G401.6 (cell line): Measurements from ENCODE around the gene XRRA1.

Source experiments
- FAIRE-seq: peaks from 2 replicates; lab custom pipeline; 2012; peaks lifted over from hg19 to GRCh38; lab: Jason Lieb, UNC

Gene XRRA1

DNA sequence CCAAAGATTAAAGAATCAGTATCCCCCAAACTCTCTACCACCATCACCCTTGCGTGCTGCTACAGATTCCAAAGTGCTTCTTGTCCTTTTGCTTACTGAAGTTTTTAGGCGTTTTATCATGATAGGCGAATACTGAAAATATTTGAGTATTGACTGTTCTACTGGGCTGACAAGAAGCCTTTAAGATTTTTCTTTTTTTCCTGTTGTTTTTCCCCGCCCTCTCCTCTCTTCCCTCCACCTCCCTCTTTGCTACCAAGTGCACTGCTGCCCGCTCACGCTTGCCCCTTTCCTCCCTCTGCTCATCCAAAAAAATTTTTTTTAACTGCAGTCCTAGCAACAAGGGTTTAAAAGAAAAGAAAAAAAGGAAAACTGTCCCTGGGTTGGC, 854 bp upstream of the XRRA1 start:
- FAIRE-seq, result no peak

DNA sequence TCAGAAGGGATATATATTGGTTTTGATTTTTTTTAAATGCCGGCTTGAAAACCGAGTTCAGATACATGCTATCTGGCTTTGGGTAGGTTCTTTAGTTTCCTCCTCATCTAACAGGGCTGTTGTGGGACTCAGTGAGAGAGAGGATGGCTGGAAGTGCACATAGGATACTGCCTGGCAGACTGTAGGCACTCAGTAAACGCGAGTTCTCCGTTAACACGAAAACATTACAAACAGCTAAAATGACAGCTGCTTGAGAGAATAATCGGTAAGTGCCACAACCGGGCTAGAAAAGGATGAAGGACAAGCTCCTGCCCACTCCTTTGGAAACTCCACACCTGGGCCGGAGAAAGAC, 369 bp downstream of the XRRA1 start:
- no peak for FAIRE-seq

DNA sequence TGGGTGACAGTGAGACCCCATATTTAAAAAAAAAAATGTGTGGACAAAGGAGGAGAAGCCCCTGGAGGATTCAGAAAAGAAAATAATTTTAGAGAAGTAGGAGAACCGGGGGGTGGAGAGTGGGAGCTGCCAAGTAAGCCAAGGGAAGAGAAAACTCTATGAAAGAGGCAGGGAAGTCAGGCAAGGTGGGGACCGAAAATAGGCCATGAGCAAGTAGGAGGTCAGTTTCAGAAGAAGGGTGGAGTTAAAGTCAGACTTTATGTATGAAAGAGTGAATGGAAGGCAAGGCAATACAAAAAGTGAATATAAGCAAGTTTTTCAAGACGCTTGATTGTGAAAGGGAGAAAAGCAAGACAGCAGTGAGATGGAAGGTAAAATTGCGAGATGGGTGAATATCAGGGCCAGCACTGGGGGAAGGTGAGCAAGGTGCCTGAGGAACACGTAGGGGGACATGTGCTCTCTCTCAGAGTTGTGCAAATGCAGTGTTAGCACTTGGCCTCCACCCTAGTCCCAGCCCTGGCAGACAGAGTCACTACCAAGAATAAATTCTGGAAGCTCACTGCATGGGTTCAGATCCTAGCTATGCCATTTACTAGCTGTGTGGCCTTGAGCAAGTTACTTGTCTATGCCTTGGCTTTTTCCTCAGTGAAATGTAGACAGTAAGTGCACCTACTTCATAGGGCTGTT, 6.7 kb downstream of the XRRA1 start:
- no peak for FAIRE-seq

DNA sequence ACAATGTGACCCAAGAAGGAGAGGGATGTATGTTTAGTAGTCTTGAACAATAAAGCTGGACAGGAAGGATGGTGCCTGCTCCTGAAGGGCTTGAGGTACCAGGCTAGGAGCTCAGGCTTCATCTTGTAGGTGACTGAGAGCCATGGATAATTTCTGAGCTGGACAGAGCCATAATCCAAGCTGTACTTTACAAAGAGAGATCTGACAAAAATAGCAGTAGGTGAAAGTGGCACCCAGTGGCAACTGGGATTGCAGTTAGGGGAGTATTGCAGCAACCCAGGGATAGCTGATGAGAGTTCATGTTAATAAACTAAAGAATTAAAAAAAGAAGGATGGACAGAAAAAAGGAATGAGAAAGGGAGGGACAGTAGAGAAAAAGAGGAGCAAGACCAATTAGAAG, 7.4 kb downstream of the XRRA1 start:
- FAIRE-seq, result no peak

DNA sequence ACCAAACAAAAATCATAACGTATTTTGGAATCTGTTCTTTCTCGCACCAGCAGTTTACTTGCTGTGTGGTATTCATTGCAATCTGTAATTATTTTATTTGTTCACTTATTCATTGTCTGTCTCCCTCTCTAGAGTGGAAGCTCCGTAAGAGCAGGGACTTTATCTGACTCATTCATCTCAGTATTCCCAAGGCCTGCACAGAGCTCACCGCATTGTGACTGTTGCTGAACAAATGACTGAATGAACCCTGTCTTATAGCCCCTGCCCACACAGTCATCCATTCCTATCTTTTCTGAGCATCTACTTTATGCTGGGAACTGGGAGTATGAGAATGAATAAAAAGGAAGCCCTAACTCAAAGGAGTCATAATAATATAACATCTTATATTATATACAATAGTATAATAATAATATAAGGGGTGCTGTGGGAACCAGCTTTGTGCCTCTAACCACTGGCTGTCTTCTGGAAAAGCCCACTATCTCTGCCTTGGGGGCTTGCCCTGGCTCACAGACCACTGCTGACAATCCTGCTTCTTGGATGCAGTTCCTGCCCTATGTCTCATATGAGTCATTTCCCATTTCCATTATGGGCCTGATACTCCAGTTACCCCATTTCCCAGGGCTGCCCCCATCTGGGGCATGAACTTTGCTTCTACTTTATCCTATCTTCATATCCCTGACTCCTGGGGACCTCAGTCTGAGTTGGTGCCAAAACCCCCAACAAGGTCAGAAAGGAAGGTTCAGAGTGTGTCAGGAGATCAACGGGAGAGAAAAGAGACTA, 11.0 kb downstream of the XRRA1 start:
- no peak for FAIRE-seq

- no peak for FAIRE-seq
These were observed 11.9 kb downstream of the XRRA1 start for GRCh38 chr11:74936976-74937375.

DNA sequence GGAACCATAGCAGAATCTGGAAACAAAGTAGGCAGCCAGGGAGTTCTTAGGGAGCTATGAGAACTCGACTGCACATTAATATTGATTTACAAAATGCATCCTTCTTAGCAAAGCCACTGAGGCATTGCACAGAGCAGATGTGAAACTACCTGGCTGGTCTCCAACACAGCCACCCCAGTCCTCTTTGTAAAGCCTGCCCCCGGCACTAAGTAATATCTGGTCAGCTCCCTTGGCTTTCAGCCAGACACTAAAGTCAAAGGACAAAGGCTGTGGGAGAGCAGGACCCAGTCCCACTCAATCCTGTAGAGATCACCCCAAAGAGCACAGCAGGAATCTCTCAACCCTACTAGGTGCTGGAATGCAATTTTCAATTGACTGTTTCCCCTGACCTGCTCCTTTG, 12.8 kb downstream of the XRRA1 start:
- no peak for FAIRE-seq

GRCh38 chr11:74935285-74935684, 13.6 kb downstream of the XRRA1 start:
- FAIRE-seq, result no peak

DNA sequence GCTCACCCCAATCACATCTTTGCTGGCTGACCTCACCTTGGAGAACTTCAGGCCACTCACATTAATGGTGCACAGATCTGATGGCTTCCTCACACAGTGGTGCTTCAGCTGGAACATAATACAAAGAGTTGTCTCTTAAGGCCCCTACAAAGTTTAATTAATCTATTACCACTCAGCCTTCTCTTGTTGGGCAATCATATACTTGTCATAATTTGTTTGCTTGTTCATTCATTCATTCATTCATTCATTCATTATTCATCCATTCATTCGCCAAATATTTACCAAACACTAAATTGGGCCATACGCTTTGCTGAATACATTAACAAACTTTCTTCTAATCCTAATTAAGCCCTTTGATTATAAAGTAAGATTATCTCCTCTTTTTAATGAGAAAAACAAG, 15.1 kb downstream of the XRRA1 start:
- FAIRE-seq, result no peak

DNA sequence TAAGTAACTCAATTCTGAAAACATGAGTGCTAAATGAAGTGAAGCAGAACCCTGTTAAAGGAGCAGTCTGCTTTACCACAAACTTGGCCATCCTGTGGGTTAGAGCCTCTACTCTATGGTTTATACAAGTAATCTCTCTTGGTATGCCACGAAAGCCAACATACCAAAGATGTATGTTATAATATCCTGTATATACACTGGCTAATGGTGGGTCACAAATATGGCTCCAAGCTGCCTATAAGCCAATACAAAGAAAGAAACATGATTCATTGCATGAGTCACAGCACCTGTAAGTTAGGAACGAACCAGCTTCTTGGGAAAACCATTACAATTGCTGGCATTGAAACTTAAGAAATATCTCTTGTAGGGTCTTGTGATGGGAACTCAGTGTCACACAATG, 16.1 kb downstream of the XRRA1 start:
- FAIRE-seq, result no peak

GRCh38 chr11:74932169-74932568, 16.7 kb downstream of the XRRA1 start:
- no peak for FAIRE-seq

GRCh38 chr11:74929431-74930363, 19.2 kb downstream of the XRRA1 start:
- peak; percentile 45 for FAIRE-seq

GRCh38 chr11:74927496-74927895, 21.4 kb downstream of the XRRA1 start:
- FAIRE-seq, result no peak

DNA sequence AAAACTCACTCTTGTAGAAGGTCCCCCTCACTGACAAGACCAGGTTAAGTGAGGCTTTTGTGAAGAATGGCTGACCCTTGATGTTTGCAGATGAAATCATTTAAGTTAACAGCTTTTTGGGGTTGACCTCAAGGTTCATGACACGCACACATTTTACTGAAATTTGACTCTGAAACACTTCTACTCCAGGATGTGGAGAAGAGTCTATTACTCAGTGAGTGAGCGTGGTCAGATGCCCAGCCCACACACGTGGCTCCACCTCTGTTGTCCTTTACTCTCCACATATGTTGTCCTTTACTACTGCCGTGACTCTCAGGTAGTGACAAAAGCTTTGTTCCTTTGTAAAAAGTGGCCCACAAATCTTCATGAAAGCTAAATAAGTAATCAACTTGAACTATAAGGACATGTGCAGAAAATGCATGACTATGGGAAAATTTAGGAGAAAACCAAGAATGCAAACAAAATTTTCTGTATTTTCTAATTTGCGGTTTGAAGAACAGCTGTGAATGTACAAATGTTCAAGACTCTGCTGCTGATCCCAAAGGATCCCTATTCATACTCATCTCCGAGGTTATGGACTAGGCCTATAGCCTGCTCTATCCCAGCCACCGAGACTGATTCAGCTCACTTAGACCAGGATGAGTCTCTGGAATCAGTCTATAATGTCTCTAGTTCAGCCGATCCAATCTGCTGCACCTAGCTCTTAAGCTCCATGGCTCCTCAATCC, 22.4 kb downstream of the XRRA1 start:
- no peak for FAIRE-seq

GRCh38 chr11:74925281-74925680, 23.6 kb downstream of the XRRA1 start:
- no peak for FAIRE-seq

DNA sequence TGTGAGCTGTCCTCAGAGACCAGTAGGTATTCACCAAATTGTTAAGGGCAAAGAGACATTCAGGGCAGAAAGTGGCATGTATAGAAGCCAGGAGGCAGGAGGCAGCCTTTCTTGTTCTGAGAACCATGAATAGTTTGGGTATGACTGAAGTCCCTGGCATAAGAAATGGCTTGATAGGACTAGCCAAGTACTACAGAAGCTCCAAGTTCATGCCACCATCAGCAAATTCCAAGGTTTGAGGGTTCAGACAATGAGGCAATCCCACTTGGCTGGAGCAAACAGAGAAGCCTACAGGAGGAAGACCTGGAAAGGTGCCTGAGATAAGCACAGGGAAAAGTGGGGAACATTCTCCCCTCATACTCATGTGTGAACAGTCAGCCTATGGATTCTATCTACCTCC, 25.8 kb downstream of the XRRA1 start:
- no peak for FAIRE-seq

GRCh38 chr11:74909812-74910211, 39.1 kb downstream of the XRRA1 start:
- no peak for FAIRE-seq

GRCh38 chr11:74909385-74909784, 39.5 kb downstream of the XRRA1 start:
- no peak for FAIRE-seq

DNA sequence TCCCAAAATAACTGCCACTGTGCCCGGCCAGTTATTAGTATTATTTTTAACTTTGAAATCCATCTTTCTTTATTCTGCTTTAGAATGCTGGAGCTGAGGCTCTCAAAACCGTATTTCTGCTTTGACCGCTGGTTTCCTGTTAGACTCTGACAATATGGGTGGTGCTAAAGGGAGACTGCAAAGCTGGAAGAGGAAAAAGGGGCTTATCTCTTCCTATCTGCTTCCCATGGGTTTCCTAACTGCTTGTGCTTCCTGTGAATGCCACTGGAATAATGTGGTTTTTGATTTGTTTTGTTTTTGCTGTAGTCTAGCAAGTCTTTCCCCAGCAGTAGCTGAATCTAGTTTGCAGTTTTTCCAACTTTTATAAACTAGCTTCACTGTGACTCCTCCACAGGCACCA, 43.6 kb downstream of the XRRA1 start:
- FAIRE-seq, result no peak

DNA sequence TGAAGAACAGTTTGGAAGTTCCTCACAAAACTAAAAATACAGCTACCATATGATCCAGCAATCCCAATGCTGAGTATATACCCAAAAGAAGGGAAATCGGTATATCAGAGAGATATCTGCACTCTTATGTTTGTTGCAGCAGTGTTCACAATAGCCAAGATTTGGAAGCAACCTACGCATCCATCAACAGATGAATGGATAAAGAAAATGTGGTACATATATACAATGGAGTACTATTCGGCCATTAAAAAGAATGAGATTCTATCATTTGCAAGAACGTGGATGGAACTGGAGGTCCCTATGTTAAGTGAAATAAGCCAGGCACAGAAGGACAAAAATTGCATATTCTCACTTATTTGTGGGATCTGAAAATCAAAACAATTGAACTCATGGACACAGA, 46.5 kb downstream of the XRRA1 start:
- no peak for FAIRE-seq

- FAIRE-seq, result no peak
These were observed 52.6 kb downstream of the XRRA1 start for GRCh38 chr11:74896311-74896710.

DNA sequence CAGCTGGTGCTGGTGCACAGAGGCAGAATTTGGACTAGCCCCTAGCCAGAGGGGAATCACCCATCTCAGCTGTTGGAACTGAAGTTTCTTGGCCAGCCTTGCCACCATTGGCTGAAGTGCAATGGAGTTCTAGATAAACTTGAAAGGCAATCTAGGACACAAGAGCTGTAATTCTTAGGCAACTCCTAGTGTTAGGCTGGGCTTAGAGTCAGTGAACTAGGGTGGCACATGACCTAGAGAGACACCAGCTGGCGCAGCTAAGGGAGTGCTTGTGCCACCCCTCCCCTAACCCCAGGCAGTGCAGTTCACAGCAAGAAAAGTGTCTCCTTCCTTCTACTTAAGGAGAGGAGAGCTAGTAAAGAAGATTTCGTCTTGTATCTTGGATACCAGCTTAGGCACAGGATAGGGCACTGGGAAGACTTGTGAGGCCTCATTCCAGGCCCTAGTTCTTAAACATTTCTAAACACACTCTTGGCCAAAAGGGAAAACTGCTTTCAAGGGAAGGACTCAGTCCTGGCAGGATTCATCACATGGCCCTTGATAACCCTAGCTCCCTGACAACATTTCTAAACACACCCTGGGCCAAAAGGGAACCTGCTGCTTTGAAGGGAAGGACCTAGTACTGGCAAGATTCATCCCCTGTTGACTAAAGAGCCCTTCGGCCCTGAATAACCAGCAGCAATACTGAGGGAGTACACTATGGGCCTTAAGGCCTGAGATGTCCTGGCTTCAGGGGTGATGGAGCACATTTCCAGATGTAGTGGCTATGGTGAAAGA, 53.4 kb downstream of the XRRA1 start:
- FAIRE-seq, result no peak
